Measurements from ENCODE around the gene ITGB4.

ITGB4 gene

DNA sequence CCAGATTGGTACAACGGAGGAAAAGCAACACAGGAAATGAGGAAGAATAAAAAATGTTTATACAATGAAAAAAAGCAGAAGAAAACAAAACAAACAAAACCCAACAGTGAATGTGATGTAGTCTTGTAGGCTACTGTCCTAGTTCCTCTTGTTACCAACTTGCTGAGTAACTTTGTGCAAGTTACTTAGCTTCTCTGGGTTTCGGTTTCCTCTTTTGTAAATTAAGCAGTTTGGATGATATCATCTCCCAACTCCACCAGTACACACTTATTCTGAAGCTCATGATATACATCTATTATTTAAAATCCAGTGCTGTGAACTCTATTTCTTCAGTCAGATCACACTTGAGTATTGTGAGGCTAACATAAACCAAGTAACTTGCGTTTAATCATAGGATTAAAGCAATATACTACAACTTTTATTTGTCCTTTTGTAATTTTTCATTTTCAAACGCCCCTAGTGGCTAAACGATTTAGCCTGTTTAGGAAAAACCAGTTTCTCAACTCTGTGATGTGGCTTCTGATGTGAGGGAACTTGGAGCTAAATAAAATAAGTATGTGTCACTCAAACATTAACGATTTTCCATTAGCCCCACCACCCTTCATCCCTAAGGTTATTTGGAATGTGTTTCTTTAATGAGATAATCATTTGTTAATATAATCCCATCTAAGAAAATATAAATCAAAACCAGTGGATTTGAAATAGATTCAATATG is 62.0 kb downstream of the ITGB4 start:
- DNase-seq (ENCODE audit: insufficient read length, low spot score) (no peak), FAIRE-seq (peak; percentile 81)

DNA sequence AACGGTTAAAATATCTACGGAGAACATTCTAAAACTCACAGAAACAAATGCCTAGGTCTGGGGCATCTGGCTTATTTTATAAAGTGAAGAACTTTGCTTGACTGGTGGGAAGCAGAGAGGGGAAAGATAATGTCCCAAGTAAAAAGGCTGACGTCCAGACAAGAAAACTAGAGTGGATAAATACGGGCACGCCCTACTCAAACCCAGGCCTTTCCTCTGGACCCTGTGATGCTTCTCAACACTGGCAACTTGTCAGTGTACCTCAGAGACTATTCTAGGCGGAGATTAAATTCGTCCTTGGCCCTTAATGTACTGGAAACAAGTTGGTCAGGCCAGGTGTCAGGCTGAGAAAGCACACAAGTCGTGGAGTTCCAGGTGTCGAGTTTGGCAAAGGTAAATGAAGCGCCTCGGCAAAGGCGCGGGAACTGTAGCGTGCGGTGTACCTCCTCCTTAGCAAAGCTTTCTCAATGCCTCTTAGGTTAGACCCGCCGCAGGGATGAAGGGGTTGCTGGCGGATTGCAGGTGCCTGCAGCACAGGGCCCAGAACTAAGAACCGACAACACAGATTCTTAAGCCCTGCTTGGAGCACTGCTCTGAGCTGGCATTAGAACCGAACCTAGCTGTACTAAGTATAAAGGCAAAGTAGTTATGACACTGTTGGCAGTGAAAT is 62.7 kb downstream of the ITGB4 start:
- FAIRE-seq (no peak), DNase-seq (ENCODE audit: insufficient read length, low spot score) (no peak)

DNA sequence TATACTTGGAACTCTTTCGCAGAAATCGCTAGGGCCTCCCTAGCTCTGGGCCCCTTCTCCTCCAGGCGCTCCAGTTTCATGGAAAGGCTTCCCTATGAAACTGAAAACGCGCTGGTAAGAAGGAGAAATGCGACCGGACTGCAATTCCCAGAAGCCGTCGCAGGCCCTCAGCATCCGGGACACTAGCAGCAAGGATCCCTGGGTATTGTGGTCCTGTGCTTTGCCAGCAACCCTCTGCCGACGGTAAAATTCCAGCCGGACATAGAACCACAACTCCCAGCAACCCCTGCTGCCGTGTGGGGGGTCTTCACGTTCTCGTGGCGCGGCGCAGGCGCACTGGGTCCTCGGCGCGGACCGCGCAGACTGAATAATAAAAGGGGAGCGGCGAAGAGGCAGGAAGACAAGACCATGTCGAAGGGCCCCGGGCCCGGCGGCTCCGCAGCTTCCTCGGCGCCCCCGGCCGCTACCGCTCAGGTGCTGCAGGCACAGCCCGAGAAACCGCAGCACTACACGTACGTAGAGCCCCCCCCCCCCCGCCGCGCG is 63.3 kb downstream of the ITGB4 start, which contains the start of gene UNK:
TSS of gene UNK (plus strand) at position 334 of the 543 bp plus-strand sequence. CDS start at position 409, 75 bp downstream.
- FAIRE-seq, result peak; percentile 92
- peak; percentile 83 for DNase-seq (ENCODE audit: insufficient read length, low spot score)

DNA sequence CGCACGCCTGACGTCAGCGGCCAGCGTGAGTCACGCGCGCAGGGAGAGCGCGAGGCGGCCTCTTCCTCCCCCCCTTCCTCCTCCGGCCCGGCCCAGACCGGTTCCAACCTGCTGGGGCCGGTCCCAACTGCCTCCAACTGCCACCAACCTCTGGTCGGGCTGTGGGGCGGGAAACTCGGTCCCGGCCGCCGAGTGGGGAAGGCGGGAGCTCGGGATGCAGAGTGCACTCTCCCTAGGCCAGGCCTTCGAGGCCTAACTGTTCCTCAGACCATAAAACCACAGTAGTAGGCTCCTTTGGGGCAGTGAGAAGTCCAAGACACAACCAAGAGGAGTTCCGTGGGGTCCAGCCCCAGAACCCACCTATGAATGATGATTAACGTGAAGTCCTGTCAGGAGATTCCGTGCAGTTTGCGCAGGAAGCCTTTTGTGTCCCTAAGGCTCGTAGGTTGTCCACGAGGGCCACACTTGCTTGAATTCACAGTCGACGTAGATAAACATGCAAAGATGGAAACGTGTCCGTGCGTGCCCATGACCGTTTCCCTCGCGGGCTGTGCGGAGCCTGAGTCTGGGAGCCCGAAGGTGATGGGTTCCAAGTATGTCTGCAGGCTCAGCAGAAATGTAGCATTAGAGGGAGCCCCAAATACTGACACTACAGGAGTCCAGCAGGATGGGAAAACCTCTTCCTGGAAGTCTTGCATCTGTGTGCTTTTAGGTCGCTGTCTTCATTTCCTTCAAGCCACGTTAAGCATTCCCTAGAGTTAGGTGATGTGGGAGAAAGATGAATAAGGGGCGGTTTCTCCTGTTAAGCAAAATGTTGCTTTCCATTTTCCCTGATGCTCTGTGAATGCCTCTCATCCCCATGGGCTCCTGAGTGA is 64.0 kb downstream of the ITGB4 start:
- DNase-seq (ENCODE audit: insufficient read length, low spot score) (no peak), FAIRE-seq (peak; percentile 23)

DNA sequence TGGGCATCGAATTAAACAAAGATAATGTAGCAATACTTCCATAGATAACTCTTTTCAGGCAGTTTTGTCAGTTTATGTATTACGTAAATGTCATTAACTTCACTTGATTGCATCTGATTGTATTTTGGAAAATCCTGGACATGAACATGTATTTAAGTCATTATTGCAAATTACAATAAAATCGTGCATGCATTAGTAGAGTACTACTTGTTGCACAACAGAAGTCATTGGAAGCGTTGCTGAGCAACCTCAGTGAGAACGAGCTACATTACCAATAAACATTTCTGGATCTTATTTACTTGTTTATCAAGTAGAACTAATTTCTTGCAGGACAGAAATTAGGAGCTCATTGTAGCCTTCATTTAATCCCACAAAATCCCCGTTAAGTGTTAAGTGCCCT is 70.0 kb downstream of the ITGB4 start:
- no peak for FAIRE-seq
- DNase-seq (ENCODE audit: insufficient read length, low spot score), result no peak

DNA sequence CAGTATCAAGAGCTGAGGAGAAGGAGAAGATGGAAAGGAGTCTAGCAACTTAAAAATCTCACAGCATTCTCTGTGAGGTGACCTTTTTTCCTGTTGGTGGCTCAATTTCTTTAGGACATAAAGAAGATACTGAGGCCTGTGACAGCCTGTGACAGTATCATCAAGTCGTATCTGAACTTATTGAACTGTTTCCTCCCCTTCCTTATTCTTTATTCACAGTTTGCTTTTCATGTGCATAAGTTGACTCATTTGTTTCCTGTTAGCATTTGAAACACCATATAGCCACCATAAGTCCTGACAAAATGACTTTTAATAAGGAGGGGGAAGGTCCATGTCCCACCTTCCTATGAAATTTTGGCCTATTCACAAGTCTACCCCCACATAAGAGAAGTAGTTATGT is 72.2 kb downstream of the ITGB4 start:
- DNase-seq (ENCODE audit: insufficient read length, low spot score) (no peak), FAIRE-seq (no peak)

DNA sequence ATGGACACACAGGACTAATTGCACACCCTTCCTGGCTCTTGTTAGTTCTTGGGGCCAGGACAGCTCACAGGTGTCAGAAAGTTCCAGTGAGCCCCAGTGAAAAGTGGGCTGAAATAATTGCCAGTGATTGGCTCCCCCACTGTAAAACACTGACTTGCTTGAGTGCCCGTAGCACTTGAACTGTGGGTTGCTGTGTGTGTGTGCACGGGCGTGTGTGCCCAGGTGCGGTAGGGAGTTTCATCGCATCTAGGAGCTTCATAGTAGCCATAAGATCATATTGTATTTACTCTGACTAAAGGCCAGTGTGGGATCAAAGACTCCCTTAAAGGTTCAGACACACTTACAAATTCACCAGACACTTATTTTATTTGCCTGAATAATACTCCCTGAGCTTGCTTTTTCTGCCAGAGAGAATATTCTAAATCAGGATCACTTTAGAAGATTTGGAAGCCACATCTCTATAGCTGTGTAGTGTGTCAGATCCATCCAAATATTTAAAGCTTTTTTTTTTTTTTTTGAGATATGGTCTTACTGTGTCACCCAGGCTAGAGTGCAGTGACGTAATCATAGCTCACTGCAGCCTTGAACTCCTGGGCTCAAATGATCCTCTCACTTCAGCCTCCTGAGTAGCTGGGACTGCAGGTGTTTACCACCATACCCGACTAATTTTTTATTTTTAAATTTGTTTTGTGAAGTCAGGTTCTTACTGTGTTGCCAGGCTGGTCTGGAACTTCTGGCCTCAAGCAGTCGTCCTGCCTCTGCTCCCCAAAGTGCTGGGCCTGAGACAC is 74.8 kb downstream of the ITGB4 start:
- DNase-seq (ENCODE audit: insufficient read length, low spot score) (no peak), FAIRE-seq (no peak)

DNA sequence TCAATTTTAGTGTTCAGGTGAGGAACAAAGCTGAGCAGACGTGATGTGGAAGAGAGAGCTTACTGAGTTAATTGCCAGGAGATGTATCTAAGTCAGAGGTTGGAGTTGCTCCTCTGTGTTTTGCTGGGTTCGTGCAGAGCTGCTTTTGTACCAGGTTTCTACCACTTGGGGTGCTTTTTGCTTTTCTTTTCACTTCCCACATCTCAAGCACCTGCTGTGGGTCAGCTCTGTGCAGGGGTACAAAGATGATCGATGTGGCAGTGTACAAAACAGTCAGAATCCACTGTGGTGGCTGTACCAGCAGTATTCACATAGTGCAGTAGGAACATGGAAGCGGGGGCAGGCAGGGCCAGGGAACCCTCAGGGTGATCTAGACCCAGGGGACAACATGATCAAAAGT is 78.1 kb downstream of the ITGB4 start:
- DNase-seq (ENCODE audit: insufficient read length, low spot score) (no peak), FAIRE-seq (no peak)

DNA sequence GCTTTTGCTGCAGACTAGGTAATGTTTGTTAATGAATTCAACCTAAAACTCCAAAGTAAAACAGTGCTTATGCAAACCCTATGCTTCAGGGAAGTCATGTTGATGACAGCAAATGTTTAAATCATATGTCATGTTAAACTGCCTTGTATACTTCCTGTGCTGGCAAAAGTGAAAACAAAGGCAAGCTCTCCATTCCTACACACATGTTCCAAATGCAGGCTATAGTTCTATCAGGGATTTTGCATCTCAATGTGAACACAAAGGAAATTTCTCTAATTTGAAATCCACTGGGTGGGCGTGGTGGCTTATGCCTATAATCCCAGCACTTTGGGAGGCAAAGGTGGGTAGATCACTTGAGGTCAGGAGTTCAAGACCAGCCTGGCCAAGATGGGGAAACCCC is 82.6 kb downstream of the ITGB4 start:
- no peak for DNase-seq (ENCODE audit: insufficient read length, low spot score)
- FAIRE-seq, result no peak

DNA sequence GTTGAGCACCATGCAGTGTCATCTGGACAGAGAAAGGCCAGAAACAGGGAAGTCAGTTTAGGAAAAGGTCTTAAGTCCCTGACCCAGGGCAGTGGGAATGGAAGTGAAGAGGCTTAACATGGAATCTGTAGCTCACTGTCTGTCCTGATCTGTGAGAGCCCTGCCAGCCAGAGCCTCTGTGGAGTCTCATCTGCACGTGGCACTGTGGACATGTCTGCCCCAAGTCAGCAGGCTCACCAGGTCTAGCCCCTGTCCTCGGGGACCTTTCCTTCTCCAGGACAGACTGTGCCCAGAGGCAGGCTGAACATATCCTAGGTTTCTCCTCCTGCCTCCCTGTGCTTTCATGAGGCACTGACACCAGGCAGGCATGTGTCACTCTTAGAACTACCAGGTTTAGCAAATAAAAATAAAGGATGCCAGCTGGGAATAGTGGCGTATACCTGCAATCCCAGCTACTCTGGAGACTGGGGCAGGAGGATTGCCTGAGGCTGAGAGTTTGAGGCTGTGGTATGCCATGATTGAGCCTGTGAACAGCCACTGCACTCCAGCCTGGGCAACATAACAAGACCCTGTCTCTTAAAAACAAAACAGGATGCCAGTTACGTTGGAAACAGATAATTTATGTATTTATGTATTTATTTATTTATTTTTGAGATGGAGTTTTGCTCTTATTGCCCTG is 85.7 kb downstream of the ITGB4 start:
- no peak for FAIRE-seq
- DNase-seq (ENCODE audit: insufficient read length, low spot score), result no peak

Measured in GM19239 (cell line).